H1 (cell line): ENCODE results near the gene STARD8. TPM values are rescaled to one million over a fixed set of nuclear protein-coding genes. Genes with fewer than 3 reads are reported as not detected.

ENCODE experiments used
- CHD2 ChIP-seq: IDR thresholded peaks from 2 replicates; pipeline ENCODE4 v1.6.1; 2012; ENCODE audit warnings: low read length, improper control_type of control experiment
- NANOG ChIP-seq: IDR thresholded peaks from 2 replicates; pipeline ENCODE4 v1.6.1; 2011; ENCODE audit warnings: low read length, low read depth, mild to moderate bottlenecking, inconsistent platforms; ENCODE audit not compliant: insufficient read depth, poor library complexity, severe bottlenecking
- SP2 ChIP-seq: IDR thresholded peaks from 2 replicates; pipeline ENCODE4 v1.6.1; 2012; ENCODE audit warnings: mild to moderate bottlenecking, low read length, inconsistent platforms
- polyA plus RNA-seq, 7 experiments: library from polyadenylated mRNA; depleted of rRNA in 3 of 7; stranded (reverse) in 5 of 7; unstranded in 2 of 7; fragments of >200 nt in 5 of 7; fragments of 200-250 nt in 2 of 7; gene quantifications; 1 replicate in 5 of 7; 2 replicates in 1 of 7; 4 replicates in 1 of 7; pipeline versions ENCODE4 v1.2.1 to v1.2.3, GENCODE V29; 2011 to 2013; ENCODE audit warnings: missing spikeins in 2 of 7, mixed read lengths in 2 of 7
- small RNA-seq: library from polyadenylated mRNA; stranded (forward); fragments of <200 nt; extraction: miRNeasy Mini kit (QIAGEN cat#:217004); gene quantifications from one replicate; pipeline ENCODE3, GENCODE V24; 2013; ENCODE audit not compliant: insufficient read depth
- total RNA-seq: library from RNA; stranded (reverse); fragmentation: NEBNext Ultra II Directional; extraction: Animal tissue kit (Norgen Biotek cat#: 25700); gene quantifications from 2 replicates; pipeline ENCODE4 v1.2.1, GENCODE V29; 2021

STARD8 gene
- total and polyA plus RNA-seq, 2 of the 8 experiments (the other 6 are each of a cell fraction or from before 2014, with no cell fraction given): 1.8 to 3.8 TPM

DNA sequence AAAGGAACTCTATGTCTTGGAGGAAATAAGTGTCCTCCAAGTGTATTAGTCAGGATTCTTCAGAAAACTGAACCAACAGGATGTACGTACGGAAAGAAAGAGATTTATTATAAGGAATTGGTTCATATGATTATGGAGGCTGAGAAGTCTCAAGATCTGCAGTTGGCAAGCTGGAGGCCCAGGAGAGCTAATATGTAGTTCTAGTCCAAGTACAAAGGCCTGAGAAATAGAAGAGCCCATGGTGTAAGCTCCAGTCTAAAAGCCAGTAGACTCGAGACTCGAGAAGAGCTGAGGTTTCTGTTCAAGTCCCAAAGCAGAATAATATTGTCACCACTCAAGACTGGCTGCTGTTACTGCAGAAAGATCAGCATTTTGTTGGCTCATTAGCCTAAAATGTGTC, 116.0 kb downstream of the STARD8 start (continued):
- TF ChIP-seq NANOG (no peak), SP2 (no peak), CHD2 (no peak)

Small RNA genes within 50 kb of the gene (small RNA-seq; reads per million reads assigned to genes)
- gene COX6CP12: not detected

Other genes starting within 250 kb of the STARD8 start
- gene OPHN1, start 214.2 kb upstream of the STARD8 start, total RNA-seq: 2.5 and 3.5 TPM in 2 replicates
- gene OPHN1, start 214.2 kb upstream of the STARD8 start, polyA plus RNA-seq (2011; rRNA removed): 1.2 and 1.8 TPM in 2 replicates
- gene YIPF6, start 148.6 kb upstream of the STARD8 start, total RNA-seq: 34.1 and 37.5 TPM in 2 replicates
- 11.4 and 16.9 TPM in 2 replicates for gene YIPF6, start 148.6 kb upstream of the STARD8 start, polyA plus RNA-seq (2011; rRNA removed)
- gene EFNB1, start 181.4 kb downstream of the STARD8 start, total RNA-seq: 2.3 and 3.0 TPM in 2 replicates
- 5.4 and 6.1 TPM in 2 replicates for gene EFNB1, start 181.4 kb downstream of the STARD8 start, polyA plus RNA-seq (2011; rRNA removed)